ENCODE results near the gene HS6ST2.

Gene HS6ST2

DNA sequence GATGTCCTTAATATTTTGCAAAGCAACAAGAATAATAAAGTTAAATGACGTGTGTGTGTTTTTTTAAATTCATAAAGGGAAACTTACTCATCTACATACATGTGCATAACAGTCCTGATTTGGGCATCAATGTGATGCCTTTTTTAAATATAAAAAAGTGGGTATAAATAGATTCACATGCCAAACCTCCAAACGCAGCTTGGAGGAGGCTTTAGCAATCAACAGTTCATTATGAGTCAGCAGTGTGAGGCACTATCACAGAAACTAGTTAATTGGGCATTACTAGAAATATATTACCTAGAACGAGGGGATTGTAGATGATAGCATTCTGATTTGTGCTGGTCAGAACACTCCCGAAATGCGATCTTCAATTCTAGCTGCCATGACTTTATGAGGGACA lies 115.1 kb downstream of the HS6ST2 start:
- DNase-seq, result no peak

- DNase-seq, result no peak
These were observed 115.8 kb downstream of the HS6ST2 start for GRCh38 chrX:132842460-132843238.

DNA sequence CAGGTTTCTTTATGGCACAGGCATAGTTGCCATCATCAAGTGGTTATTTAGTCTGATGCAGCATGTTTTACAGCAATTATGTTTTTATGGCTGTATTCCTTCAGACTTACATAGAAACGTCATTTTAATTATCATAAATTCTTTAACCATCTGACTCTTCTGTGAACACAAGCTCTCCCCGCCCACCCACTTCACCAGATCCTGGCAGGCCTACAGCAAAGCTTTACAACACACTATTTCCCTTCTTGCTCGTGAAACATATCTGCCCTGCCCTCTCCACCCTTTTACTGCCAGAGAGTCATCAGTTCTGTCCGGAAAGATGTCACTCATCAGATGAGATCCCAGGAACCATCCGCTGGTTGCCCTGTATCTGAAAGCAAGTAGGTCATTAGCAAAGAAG lies 120.5 kb downstream of the HS6ST2 start:
- DNase-seq, result no peak

- no peak for DNase-seq
These were observed 121.3 kb downstream of the HS6ST2 start for GRCh38 chrX:132837126-132837525.

- no peak for DNase-seq
These were observed 122.0 kb downstream of the HS6ST2 start for GRCh38 chrX:132836471-132836870.

- no peak for DNase-seq
These were observed 123.7 kb downstream of the HS6ST2 start for GRCh38 chrX:132834741-132835140.

- no peak for DNase-seq
These were observed 124.3 kb downstream of the HS6ST2 start for GRCh38 chrX:132834109-132834508.

- DNase-seq, result no peak
These were observed 125.1 kb downstream of the HS6ST2 start for GRCh38 chrX:132833373-132833772.

DNA sequence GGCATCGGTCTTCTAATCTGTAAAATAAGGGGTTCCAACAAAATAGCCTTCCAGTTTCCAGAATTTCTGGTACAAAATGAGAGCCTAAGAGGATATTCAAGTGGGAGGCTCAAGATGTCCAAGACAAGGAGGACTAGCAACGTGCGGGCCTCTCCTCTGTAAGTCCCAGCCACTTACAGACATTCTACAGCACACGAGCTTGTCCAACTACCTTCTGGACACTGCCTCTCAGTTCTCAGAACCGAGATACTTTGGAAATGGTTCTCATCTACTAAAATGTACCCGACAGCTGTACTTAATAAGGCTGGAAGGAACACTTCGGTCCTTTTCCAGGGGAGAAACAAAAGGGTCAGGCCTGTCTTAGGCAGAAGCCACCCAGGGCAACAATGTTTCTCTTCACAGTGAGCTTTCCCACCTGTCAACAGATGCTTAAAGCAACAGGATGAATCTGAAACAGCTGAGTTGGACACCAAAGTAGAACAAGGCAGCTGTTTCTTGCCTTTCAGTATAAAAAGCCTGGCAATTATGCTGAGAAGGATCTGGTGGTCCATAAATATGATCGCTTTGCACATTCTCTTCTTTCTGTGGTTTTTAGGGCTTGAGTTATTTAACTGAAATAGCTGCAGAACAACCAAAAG lies 127.0 kb downstream of the HS6ST2 start:
- DNase-seq, result no peak

DNA sequence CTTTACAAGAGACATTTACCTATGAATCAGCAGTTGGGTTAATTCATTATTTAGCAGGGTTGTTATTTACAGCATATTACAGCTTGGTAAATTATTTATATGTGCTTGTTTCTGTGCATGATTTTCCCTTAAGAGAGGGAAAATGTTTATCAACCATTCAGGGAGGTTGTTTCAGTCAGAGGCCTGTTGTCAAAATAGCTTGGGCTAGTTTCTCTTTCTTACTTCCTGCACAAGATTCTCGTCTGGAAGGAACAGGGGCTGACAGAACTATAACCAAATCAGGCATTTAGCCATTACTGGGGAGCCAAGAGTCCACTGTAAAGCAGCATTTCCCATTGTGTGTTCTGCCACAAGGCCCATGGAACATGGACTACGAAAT lies 135.8 kb downstream of the HS6ST2 start:
- DNase-seq, result no peak

- DNase-seq, result no peak
These were observed 136.3 kb downstream of the HS6ST2 start for GRCh38 chrX:132821974-132822633.

DNA sequence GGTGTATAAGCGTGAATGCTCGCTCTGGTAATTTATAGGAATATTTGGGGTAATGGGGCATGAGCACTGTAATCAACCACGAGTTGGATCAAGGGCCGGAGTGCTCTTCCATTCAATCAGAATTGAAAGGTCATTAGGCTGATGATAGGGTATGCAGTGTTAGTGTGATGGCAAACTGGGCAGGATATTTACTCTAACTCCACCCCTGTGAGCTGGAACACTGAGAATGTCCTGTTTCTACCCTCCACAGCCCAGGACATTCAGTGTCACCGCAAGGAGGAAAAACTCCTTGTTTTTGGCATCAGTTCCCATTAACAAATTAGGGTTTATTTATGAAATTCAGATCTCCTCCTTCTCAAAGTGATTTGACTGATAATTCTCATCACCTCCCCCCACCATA lies 137.8 kb downstream of the HS6ST2 start:
- DNase-seq, result no peak

DNA sequence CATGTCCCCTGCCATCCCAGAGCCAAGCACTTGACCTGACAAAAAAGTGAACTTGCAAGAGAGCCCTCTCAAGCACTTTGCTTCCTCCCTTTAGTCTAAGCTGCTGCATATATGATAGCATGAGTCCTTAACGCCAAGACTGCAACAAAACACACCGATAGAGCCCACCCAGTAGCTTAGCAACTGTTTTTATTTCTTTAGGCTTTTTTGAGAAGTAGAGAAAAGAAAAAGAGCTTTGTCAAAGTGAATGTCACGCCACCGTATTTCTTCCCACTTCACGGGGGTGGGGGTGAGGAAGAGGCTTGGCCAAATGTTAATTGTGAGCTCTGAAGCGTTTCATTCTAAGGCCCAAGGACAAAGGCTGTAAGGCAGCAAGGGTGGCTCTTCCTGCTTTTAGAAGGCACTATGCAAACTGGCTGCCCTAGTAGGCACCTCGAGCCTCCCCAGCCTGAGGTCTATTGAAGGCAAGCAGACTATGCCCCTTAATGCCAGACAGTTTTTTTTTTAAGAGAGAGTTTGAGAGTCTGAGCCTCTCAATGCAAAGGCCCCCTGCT lies 138.6 kb downstream of the HS6ST2 start:
- DNase-seq, result no peak

GRCh38 chrX:132818638-132819037 lies 139.8 kb downstream of the HS6ST2 start:
- DNase-seq, result no peak

DNA sequence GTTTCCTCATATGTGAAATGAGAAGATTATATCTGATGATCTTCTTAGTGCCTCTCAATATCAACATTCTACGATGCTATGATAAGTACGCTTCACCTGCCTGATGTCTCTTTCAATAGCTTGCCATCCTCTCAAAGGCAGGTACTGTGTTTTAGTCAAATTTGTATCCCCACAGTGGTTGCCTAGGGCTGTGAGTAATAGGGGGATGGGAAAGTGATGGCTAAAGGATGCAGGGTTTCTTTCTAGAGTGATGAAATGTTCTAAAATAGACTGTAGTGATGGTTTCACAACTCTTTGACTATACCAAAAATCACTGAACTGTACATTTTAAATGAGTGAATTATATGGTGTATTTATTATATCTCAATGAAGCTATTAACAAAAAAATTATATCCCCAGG lies 142.8 kb downstream of the HS6ST2 start:
- DNase-seq, result no peak

DNA sequence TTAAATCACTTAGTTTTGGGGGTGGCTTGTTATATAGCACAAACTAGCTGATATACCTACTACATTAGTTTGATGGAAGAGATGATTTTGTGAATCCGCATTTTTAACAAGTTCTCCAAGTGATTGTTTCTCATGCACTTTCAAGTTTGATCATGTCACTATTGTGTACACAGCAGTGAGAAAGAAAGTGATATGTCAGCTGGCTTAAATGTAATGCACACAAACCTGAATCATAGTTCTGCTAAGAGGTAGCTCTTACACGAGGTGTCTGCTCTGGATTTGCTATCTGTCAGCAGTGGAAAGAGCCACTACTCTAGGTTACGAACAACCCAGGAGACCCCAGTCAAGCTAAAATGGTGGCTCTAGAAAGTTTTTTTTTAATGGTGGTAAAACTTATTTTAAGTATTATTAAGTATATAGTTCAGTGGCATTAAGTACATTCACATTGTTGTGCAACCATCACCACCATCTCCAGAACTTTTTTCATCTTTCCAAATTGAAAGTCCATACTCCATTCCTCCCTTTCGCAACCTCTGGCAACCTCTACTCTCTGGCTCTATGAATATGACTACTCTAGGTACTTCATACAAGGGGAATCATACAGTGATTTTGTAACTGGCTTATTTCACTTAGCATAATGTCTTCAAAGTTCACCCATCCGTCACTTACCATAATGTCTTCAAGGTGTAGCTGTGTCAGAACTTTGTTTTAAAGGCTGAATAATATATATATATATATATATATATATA lies 147.3 kb downstream of the HS6ST2 start:
- no peak for DNase-seq

DNA sequence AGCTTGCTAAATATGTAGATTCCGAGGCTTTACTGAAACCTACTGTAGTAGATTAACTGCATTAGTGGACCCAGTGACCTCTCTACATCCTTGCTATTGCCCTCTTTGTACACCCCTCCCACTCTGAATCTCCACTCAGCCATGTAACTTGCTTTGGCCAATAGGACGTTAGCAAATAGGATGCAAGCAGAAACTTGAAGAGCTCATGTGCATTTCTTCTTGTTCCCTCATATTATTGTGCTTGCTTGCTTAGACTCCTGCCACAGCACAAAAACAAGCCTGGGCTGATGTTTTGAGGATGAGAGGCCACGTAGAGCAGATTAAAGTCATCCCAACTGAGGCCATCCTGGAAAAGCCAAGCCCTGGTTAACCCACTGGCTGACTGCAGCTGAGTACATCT lies 147.9 kb downstream of the HS6ST2 start:
- DNase-seq, result no peak

DNA sequence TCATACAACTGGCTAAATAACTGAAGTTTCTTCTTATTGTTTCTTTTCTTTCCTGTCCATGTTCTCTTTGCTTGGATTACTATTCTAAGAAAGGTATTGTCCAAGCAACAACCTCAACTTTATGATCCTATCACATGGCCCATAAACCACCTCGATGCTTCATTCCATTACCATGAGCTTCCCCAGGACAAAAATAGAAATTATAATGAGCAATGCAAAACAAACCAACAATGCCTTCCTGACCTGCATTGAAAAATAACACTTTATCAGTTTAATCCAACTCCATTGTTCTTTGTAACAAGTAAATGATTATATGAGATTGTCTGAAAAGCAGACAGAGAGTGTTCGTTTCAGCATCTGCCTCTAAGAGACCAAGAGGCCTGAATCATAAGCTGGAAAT lies 148.8 kb downstream of the HS6ST2 start:
- DNase-seq, result no peak

- DNase-seq, result no peak
These were observed 150.9 kb downstream of the HS6ST2 start for GRCh38 chrX:132807411-132808030.

- DNase-seq, result no peak
These were observed 156.4 kb downstream of the HS6ST2 start for GRCh38 chrX:132802033-132802432.

DNA sequence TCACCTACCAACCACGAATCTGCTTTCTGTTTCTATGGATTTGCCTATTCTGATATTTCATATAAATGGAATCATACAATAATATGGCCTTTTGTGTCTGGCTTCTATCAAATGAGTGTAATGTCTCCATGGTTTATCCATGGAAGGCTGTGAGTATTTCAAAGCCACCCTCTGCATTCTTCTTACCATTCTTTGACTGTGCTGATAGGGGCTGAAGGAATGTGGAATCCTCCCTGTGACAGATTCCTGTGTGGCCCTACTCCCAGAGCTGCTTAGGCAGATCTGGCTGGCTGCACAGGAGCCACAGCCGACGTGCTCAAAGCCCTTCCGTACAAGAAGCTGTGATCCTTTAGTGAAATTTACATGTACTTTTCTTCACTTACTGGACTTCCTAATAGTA lies 163.2 kb downstream of the HS6ST2 start:
- no peak for DNase-seq

GRCh38 chrX:132791714-132792113 lies 166.7 kb downstream of the HS6ST2 start:
- DNase-seq, result no peak

GRCh38 chrX:132790329-132790728 lies 168.1 kb downstream of the HS6ST2 start:
- DNase-seq, result no peak
